Mucosa of stomach (tissue), 1 donor: ENCODE data around the gene CCDC33.

Source experiments
- H3K27me3 ChIP-seq: one replicate; pipeline ENCODE4 v1.7.0; 2013; ENCODE audit warnings: mild to moderate bottlenecking, low read length; ENCODE audit not compliant: control insufficient read depth, insufficient read depth
- H3K36me3 ChIP-seq: one replicate; pipeline ENCODE4 v1.7.0; 2013; ENCODE audit warnings: low read length; ENCODE audit not compliant: control insufficient read depth, insufficient read depth
- H3K4me1 ChIP-seq: one replicate; pipeline ENCODE4 v1.7.0; 2013; ENCODE audit warnings: mild to moderate bottlenecking, low read length; ENCODE audit not compliant: control insufficient read depth, insufficient read depth
- H3K4me3 ChIP-seq: one replicate; pipeline ENCODE4 v1.7.0; 2013; ENCODE audit warnings: low read length
- H3K9ac ChIP-seq: one replicate; pipeline ENCODE4 v1.7.0; 2013; ENCODE audit warnings: mild to moderate bottlenecking, low read length, moderate library complexity
- H3K9me3 ChIP-seq: one replicate; pipeline ENCODE4 v1.7.0; 2013; ENCODE audit warnings: mild to moderate bottlenecking, low read length, moderate library complexity; ENCODE audit not compliant: control insufficient read depth
- donor health status: Pancreatic carcinoma.

The CCDC33 gene

GRCh38 chr15:74257623-74258022 lies 21.5 kb downstream of the CCDC33 start:
- no peak overlapping the region for H3K9ac ChIP-seq
- H3K27me3 ChIP-seq: peaks cover 7% of the 10 kb centered on the region
- H3K36me3 ChIP-seq: no peaks in the 10 kb centered on the region
- no peaks in the 10 kb centered on the region for H3K9me3 ChIP-seq
- no peak overlapping the region for H3K4me3 ChIP-seq
- no peaks in the 10 kb centered on the region for H3K4me1 ChIP-seq

- Histone ChIP-seq H3K9me3 (no peaks in the 10 kb centered on the region), H3K4me3 (no peak overlapping the region), H3K4me1 (no peaks in the 10 kb centered on the region), H3K36me3 (no peaks in the 10 kb centered on the region), H3K9ac (no peak overlapping the region), H3K27me3 (peaks cover 3% of the 10 kb centered on the region)
Measured at GRCh38 chr15:74258456-74259291, 22.5 kb downstream of the CCDC33 start.

GRCh38 chr15:74259292-74259648 lies 23.1 kb downstream of the CCDC33 start:
- peaks cover 3% of the 10 kb centered on the region for H3K27me3 ChIP-seq
- no peak overlapping the region for H3K9ac ChIP-seq
- no peaks in the 10 kb centered on the region for H3K36me3 ChIP-seq
- no peaks in the 10 kb centered on the region for H3K4me1 ChIP-seq
- H3K9me3 ChIP-seq: no peaks in the 10 kb centered on the region
- no peak overlapping the region for H3K4me3 ChIP-seq

- Histone ChIP-seq H3K36me3 (no peaks in the 10 kb centered on the region), H3K27me3 (peaks cover 3% of the 10 kb centered on the region), H3K9ac (no peak overlapping the region), H3K4me3 (no peak overlapping the region), H3K4me1 (no peaks in the 10 kb centered on the region), H3K9me3 (no peaks in the 10 kb centered on the region)
Measured at GRCh38 chr15:74259821-74260607, 23.9 kb downstream of the CCDC33 start.

- Histone ChIP-seq H3K27me3 (peaks cover 3% of the 10 kb centered on the region), H3K9me3 (no peaks in the 10 kb centered on the region), H3K4me1 (no peaks in the 10 kb centered on the region), H3K9ac (no peak overlapping the region), H3K4me3 (no peak overlapping the region), H3K36me3 (no peaks in the 10 kb centered on the region)
Measured at GRCh38 chr15:74261041-74261440, 24.9 kb downstream of the CCDC33 start.

- Histone ChIP-seq H3K36me3 (no peaks in the 10 kb centered on the region), H3K9ac (no peak overlapping the region), H3K9me3 (no peaks in the 10 kb centered on the region), H3K27me3 (peaks cover 3% of the 10 kb centered on the region), H3K4me3 (no peak overlapping the region), H3K4me1 (no peaks in the 10 kb centered on the region)
Measured at GRCh38 chr15:74261685-74262084, 25.6 kb downstream of the CCDC33 start.

GRCh38 chr15:74262151-74262550 lies 26.0 kb downstream of the CCDC33 start:
- Histone ChIP-seq H3K9me3 (no peaks in the 10 kb centered on the region), H3K27me3 (peaks cover 3% of the 10 kb centered on the region), H3K4me3 (no peak overlapping the region), H3K36me3 (no peaks in the 10 kb centered on the region), H3K9ac (no peak overlapping the region), H3K4me1 (no peaks in the 10 kb centered on the region)

- H3K36me3 ChIP-seq: no peaks in the 10 kb centered on the region
- no peaks in the 10 kb centered on the region for H3K9me3 ChIP-seq
- H3K27me3 ChIP-seq: peaks cover 3% of the 10 kb centered on the region
- H3K9ac ChIP-seq: no peak overlapping the region
- H3K4me1 ChIP-seq: no peaks in the 10 kb centered on the region
- no peak overlapping the region for H3K4me3 ChIP-seq
Measured at GRCh38 chr15:74262625-74263024, 26.5 kb downstream of the CCDC33 start.

GRCh38 chr15:74263466-74263865 lies 27.3 kb downstream of the CCDC33 start:
- no peak overlapping the region for H3K9ac ChIP-seq
- H3K27me3 ChIP-seq: peaks cover 3% of the 10 kb centered on the region
- H3K36me3 ChIP-seq: no peaks in the 10 kb centered on the region
- H3K4me3 ChIP-seq: no peak overlapping the region
- no peaks in the 10 kb centered on the region for H3K4me1 ChIP-seq
- no peaks in the 10 kb centered on the region for H3K9me3 ChIP-seq

- H3K4me1 ChIP-seq: no peaks in the 10 kb centered on the region
- no peak overlapping the region for H3K9ac ChIP-seq
- no peaks in the 10 kb centered on the region for H3K9me3 ChIP-seq
- no peaks in the 10 kb centered on the region for H3K36me3 ChIP-seq
- peaks cover 3% of the 10 kb centered on the region for H3K27me3 ChIP-seq
- H3K4me3 ChIP-seq: no peak overlapping the region
Measured at GRCh38 chr15:74264081-74264501, 28.0 kb downstream of the CCDC33 start.

GRCh38 chr15:74265046-74265639 lies 29.0 kb downstream of the CCDC33 start:
- no peaks in the 10 kb centered on the region for H3K36me3 ChIP-seq
- no peak overlapping the region for H3K4me3 ChIP-seq
- no peak overlapping the region for H3K9ac ChIP-seq
- H3K27me3 ChIP-seq: peaks cover 3% of the 10 kb centered on the region
- H3K4me1 ChIP-seq: no peaks in the 10 kb centered on the region
- H3K9me3 ChIP-seq: no peaks in the 10 kb centered on the region

- H3K27me3 ChIP-seq: peaks cover 13% of the 10 kb centered on the region
- H3K36me3 ChIP-seq: no peaks in the 10 kb centered on the region
- H3K9ac ChIP-seq: no peak overlapping the region
- H3K4me3 ChIP-seq: no peak overlapping the region
- H3K9me3 ChIP-seq: no peaks in the 10 kb centered on the region
- H3K4me1 ChIP-seq: no peaks in the 10 kb centered on the region
Measured at GRCh38 chr15:74268020-74268419, 31.9 kb downstream of the CCDC33 start.
